Adrenal gland (tissue), 5 donors: ENCODE results near the gene HBD.

Experiments
- POLR2A ChIP-seq, 2 donors: fragments of 450-650 bp; IDR thresholded peaks; one replicate each; pipeline ENCODE4 v1.6.1; 2017; ENCODE audit warnings: antibody characterized with exemption in 2 of 2, mild to moderate bottlenecking in 2 of 2, moderate library complexity in 1 of 2
- TF ChIP-seq, protein P1 (sequence below), 6 experiments: fragments of 450-650 bp in 4 of 6; fragments of 200-600 bp in 2 of 6; sonication (generic) in 1 of 6; IDR thresholded peaks; 1 replicate in 5 of 6; 2 replicates in 1 of 6; pipeline versions ENCODE4 v1.5.1 to v1.8.0; 2016 to 2021; ENCODE audit warnings: antibody characterized with exemption in 6 of 6, mild to moderate bottlenecking in 2 of 6, moderate library complexity in 1 of 6
- donor health status: DM: no; HTN: no; CAD: no.

DNA sequence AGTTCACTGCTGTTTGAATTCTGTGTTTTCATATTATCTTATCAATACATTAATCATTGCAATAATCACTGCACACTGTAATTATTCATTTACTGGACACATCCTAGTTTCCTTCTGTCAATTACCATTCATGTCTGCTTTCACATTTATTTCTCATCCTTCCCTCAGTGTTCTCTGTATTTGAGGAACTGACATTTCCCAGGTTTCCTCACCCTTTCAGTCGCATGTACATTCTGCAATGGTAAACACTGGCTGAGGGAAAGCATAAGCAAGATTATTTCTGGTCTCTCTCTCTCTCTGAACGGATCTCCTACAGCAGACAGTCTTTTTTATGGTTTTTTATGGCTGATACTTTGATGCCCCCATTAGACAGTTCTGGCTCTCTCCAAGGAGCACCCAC, 4.2 kb upstream of the HBD start:
- TF ChIP-seq POLR2A (IDR thresholded peaks at IDR 0.05), result no peak
- TF ChIP-seq, protein P1, sequence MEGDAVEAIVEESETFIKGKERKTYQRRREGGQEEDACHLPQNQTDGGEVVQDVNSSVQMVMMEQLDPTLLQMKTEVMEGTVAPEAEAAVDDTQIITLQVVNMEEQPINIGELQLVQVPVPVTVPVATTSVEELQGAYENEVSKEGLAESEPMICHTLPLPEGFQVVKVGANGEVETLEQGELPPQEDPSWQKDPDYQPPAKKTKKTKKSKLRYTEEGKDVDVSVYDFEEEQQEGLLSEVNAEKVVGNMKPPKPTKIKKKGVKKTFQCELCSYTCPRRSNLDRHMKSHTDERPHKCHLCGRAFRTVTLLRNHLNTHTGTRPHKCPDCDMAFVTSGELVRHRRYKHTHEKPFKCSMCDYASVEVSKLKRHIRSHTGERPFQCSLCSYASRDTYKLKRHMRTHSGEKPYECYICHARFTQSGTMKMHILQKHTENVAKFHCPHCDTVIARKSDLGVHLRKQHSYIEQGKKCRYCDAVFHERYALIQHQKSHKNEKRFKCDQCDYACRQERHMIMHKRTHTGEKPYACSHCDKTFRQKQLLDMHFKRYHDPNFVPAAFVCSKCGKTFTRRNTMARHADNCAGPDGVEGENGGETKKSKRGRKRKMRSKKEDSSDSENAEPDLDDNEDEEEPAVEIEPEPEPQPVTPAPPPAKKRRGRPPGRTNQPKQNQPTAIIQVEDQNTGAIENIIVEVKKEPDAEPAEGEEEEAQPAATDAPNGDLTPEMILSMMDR (IDR thresholded peaks at IDR 0.05), result no peak
